Endothelial cell (in vitro differentiated cells): ENCODE data around the gene CRIP2. TPM values are rescaled to one million over a fixed set of nuclear protein-coding genes. Genes with fewer than 3 reads are reported as not detected.

ENCODE experiments used
- DNase-seq: peaks from one replicate; pipeline ENCODE4 v3.0.0; 2021; ENCODE audit warnings: low spot score
- H3K27ac Mint-ChIP-seq: one replicate; pipeline ENCODE4 v1.8.0; 2021; ENCODE audit warnings: mixed read lengths, inconsistent platforms; ENCODE audit not compliant: unreplicated experiment
- H3K27me3 Mint-ChIP-seq: one replicate; pipeline ENCODE4 v1.8.0; 2021; ENCODE audit warnings: mild to moderate bottlenecking, moderate library complexity, mixed read lengths, inconsistent platforms; ENCODE audit not compliant: unreplicated experiment
- H3K36me3 Mint-ChIP-seq: one replicate; pipeline ENCODE4 v1.8.0; 2021; ENCODE audit warnings: mild to moderate bottlenecking, low read depth, mixed read lengths, inconsistent platforms; ENCODE audit not compliant: unreplicated experiment
- H3K4me1 Mint-ChIP-seq: one replicate; pipeline ENCODE4 v1.8.0; 2021; ENCODE audit warnings: mild to moderate bottlenecking, mixed read lengths, inconsistent platforms; ENCODE audit not compliant: unreplicated experiment
- H3K4me3 Mint-ChIP-seq: one replicate; pipeline ENCODE4 v1.8.0; 2021; ENCODE audit warnings: mild to moderate bottlenecking, mixed read lengths, inconsistent platforms; ENCODE audit not compliant: unreplicated experiment
- H3K9me3 Mint-ChIP-seq: one replicate; pipeline ENCODE4 v1.8.0; 2021; ENCODE audit warnings: mixed read lengths, inconsistent platforms; ENCODE audit not compliant: unreplicated experiment
- CTCF ChIP-seq: fragments of 200-600 bp; sonication (generic); IDR thresholded peaks from one replicate; pipeline ENCODE4 v1.5.0; 2021; ENCODE audit warnings: antibody characterized with exemption; ENCODE audit not compliant: unreplicated experiment
- total RNA-seq: library from RNA; stranded (reverse); fragmentation: NEBNext Ultra II Directional; extraction: Animal tissue kit (Norgen Biotek cat#: 25700); gene quantifications from one replicate; pipeline ENCODE4 v1.2.1, GENCODE V29; 2021; ENCODE audit not compliant: unreplicated experiment

The CRIP2 gene
- total RNA-seq, 1 donor from 2014 or later = 67.4 TPM

GRCh38 chr14:105442125-105442524 is 32.5 kb upstream of the CRIP2 start:
- Mint-ChIP-seq H3K27me3 (peaks cover 10% of the 10 kb centered on the region), H3K9me3 (no peaks in the 10 kb centered on the region), H3K4me1 (no peaks in the 10 kb centered on the region), H3K27ac (peak overlapping the region; percentile 33), H3K36me3 (peaks cover 10% of the 10 kb centered on the region), H3K4me3 (peak overlapping the region; percentile 56)
- no peak for DNase-seq
- TF ChIP-seq CTCF = no peak

- no peak for TF ChIP-seq CTCF
- no peaks in the 10 kb centered on the region for H3K9me3 Mint-ChIP-seq
These were observed 31.8 kb upstream of the CRIP2 start for GRCh38 chr14:105442834-105443233.

GRCh38 chr14:105444859-105445258 is 29.8 kb upstream of the CRIP2 start:
- H3K4me3 Mint-ChIP-seq = no peak overlapping the region
- H3K27ac Mint-ChIP-seq = no peak overlapping the region
- H3K27me3 Mint-ChIP-seq = peaks cover 14% of the 10 kb centered on the region
- no peak for TF ChIP-seq CTCF
- H3K4me1 Mint-ChIP-seq = no peaks in the 10 kb centered on the region
- no peaks in the 10 kb centered on the region for H3K9me3 Mint-ChIP-seq
- peaks cover 10% of the 10 kb centered on the region for H3K36me3 Mint-ChIP-seq
- DNase-seq = no peak

More at GRCh38 chr14:105442834-105443233, 31.8 kb upstream of the CRIP2 start:
- peaks cover 10% of the 10 kb centered on the region for H3K27me3 Mint-ChIP-seq
- H3K4me1 Mint-ChIP-seq = no peaks in the 10 kb centered on the region
- no peak overlapping the region for H3K4me3 Mint-ChIP-seq
- H3K36me3 Mint-ChIP-seq = peaks cover 10% of the 10 kb centered on the region
- no peak for DNase-seq
- H3K27ac Mint-ChIP-seq = no peak overlapping the region

GRCh38 chr14:105445290-105445689 is 29.3 kb upstream of the CRIP2 start:
- Mint-ChIP-seq H3K36me3 (peaks cover 10% of the 10 kb centered on the region), H3K4me3 (no peak overlapping the region), H3K27me3 (peaks cover 14% of the 10 kb centered on the region), H3K9me3 (no peaks in the 10 kb centered on the region), H3K4me1 (no peaks in the 10 kb centered on the region), H3K27ac (no peak overlapping the region)
- no peak for DNase-seq
- TF ChIP-seq CTCF = no peak

GRCh38 chr14:105445901-105446845 is 28.4 kb upstream of the CRIP2 start:
- Mint-ChIP-seq H3K9me3 (no peaks in the 10 kb centered on the region), H3K27ac (no peak overlapping the region), H3K27me3 (peaks cover 14% of the 10 kb centered on the region), H3K36me3 (peaks cover 10% of the 10 kb centered on the region), H3K4me3 (no peak overlapping the region), H3K4me1 (no peaks in the 10 kb centered on the region)
- no peak for TF ChIP-seq CTCF
- no peak for DNase-seq
